Endothelial cell of umbilical vein (primary cell): ENCODE results near the gene ABHD10. TPM values are rescaled to one million over a fixed set of nuclear protein-coding genes. Genes with fewer than 3 reads are reported as not detected.

Source experiments
- BruUV-seq: library from RNA; stranded (reverse); fragments of 400-500 nt; replicated peaks from 2 replicates; lab custom pipeline; 2021; lab: Mats Ljungman, UMichigan
- CTCF ChIA-PET: fragments of 300-600, 350-600 bp; sonication (Branson Sonifier 250); formaldehyde crosslinking; loops from one replicate; lab custom pipeline; 2021; ENCODE audit warnings: antibody characterized with exemption, inconsistent platforms; lab: Charles Lee
- POLR2A ChIA-PET: fragments of 300-600, 350-600 bp; sonication (Branson Sonifier 250); formaldehyde crosslinking; loops from one replicate; lab custom pipeline; 2021; ENCODE audit warnings: antibody characterized with exemption, inconsistent platforms; lab: Charles Lee
- DNase-seq: peaks from one replicate; pipeline ENCODE4 v3.0.0-alpha.2; 2011; ENCODE audit warnings: low read depth, low spot score
- FAIRE-seq: peaks from 2 replicates; lab custom pipeline; 2011; peaks lifted over from hg19 to GRCh38; lab: Jason Lieb, UNC
- H2AFZ ChIP-seq: 2 replicates; pipeline ENCODE4 v1.6.0; 2012; ENCODE audit warnings: low read depth, low read length, control low read depth, inconsistent platforms
- H3K27ac ChIP-seq: 2 replicates; pipeline ENCODE4 v1.5.1; 2011; ENCODE audit warnings: low read depth, mild to moderate bottlenecking, control low read depth, low read length, moderate library complexity; ENCODE audit not compliant: insufficient read depth
- H3K27me3 ChIP-seq, 2 experiments: 2 replicates each; pipeline versions ENCODE4 v1.6.0 to v1.6.1; 2011; ENCODE audit warnings: low read length in 2 of 2, mixed read lengths in 1 of 2; ENCODE audit not compliant: control insufficient read depth in 2 of 2, insufficient read depth in 2 of 2
- H3K36me3 ChIP-seq, 2 experiments: 2 replicates in 1 of 2; 3 replicates in 1 of 2; pipeline ENCODE4 v1.5.1; 2011; ENCODE audit warnings: low read length in 2 of 2, mild to moderate bottlenecking in 1 of 2, moderate library complexity in 1 of 2; ENCODE audit not compliant: control insufficient read depth in 2 of 2, insufficient read depth in 2 of 2; ENCODE audit errors: extremely low read depth in 1 of 2
- H3K4me1 ChIP-seq: 3 replicates; pipeline ENCODE4 v1.5.1; 2011; ENCODE audit warnings: mild to moderate bottlenecking, low read length; ENCODE audit not compliant: control insufficient read depth, insufficient read depth; ENCODE audit errors: extremely low read depth
- H3K4me2 ChIP-seq: 2 replicates; pipeline ENCODE4 v1.6.1; 2011; ENCODE audit warnings: low read length, control low read depth, mixed read lengths; ENCODE audit not compliant: insufficient read depth
- H3K4me3 ChIP-seq, 3 experiments: fragments of 200-600 bp in 1 of 3; sonication (generic), shearing (Covaris generic) in 1 of 3; replicated peaks in 1 of 3; 2 replicates each; pipeline ENCODE4 v1.5.1; 2011 to 2016; ENCODE audit warnings: control low read depth in 3 of 3, low read length in 3 of 3, mild to moderate bottlenecking in 2 of 3, inconsistent platforms in 1 of 3, low read depth in 1 of 3, moderate library complexity in 1 of 3; ENCODE audit not compliant: insufficient read depth in 1 of 3
- H3K79me2 ChIP-seq: 2 replicates; pipeline ENCODE4 v1.6.0; 2012; ENCODE audit warnings: low read length, inconsistent platforms; ENCODE audit not compliant: control insufficient read depth, insufficient read depth
- H3K9ac ChIP-seq: replicated peaks from 2 replicates; pipeline ENCODE3; 2011; ENCODE audit warnings: low read length, control low read depth; ENCODE audit not compliant: insufficient read depth; ENCODE audit errors: extremely low read depth
- H3K9me1 ChIP-seq: replicated peaks from 3 replicates; pipeline ENCODE4 v1.6.0; 2011; ENCODE audit warnings: mild to moderate bottlenecking, low read length; ENCODE audit not compliant: control insufficient read depth, insufficient read depth; ENCODE audit errors: extremely low read depth
- H3K9me3 ChIP-seq: replicated peaks from 2 replicates; pipeline ENCODE4 v1.5.1; 2012; ENCODE audit warnings: low read length, inconsistent platforms; ENCODE audit not compliant: control insufficient read depth, insufficient read depth
- H4K20me1 ChIP-seq: replicated peaks from 2 replicates; pipeline ENCODE3; 2011; ENCODE audit warnings: mild to moderate bottlenecking, low read length; ENCODE audit not compliant: control insufficient read depth, insufficient read depth; ENCODE audit errors: extremely low read depth
- EZH2 ChIP-seq: IDR thresholded peaks from 2 replicates; pipeline ENCODE4 v1.6.1; 2012; ENCODE audit warnings: borderline replicate concordance, low read depth, mild to moderate bottlenecking, moderate library complexity, low read length, inconsistent platforms; ENCODE audit not compliant: severe bottlenecking
- FOS ChIP-seq: IDR thresholded peaks from 2 replicates; pipeline ENCODE4 v1.6.1; 2011; ENCODE audit warnings: mild to moderate bottlenecking, low read length, moderate library complexity, borderline replicate concordance; ENCODE audit not compliant: insufficient read depth
- GATA2 ChIP-seq: IDR thresholded peaks from 2 replicates; pipeline ENCODE4 v1.7.0; 2011; ENCODE audit warnings: low read depth, mild to moderate bottlenecking, moderate library complexity, mixed read lengths, low read length; ENCODE audit not compliant: insufficient read length, insufficient read depth
- JUN ChIP-seq: IDR thresholded peaks from 2 replicates; pipeline ENCODE4 v1.6.1; 2011; ENCODE audit warnings: borderline replicate concordance, low read depth; ENCODE audit not compliant: insufficient read length, insufficient read depth
- MYC ChIP-seq: IDR thresholded peaks from one replicate; pipeline ENCODE4 v1.6.1; 2011; ENCODE audit warnings: mild to moderate bottlenecking, low read depth, low read length
- POLR2A ChIP-seq: IDR thresholded peaks from 2 replicates; pipeline ENCODE4 v1.6.1; 2012; ENCODE audit warnings: low read depth, mild to moderate bottlenecking, control low read depth, low read length
- POLR2AphosphoS5 ChIP-seq: IDR thresholded peaks from 2 replicates; pipeline ENCODE4 v1.6.1; 2012; ENCODE audit warnings: low read depth, mild to moderate bottlenecking, control low read depth, low read length, moderate library complexity; ENCODE audit not compliant: insufficient read depth
- dilution Hi-C: fragments of 300-500 bp; cut with MboI; formaldehyde crosslinking; loops from one replicate; pipeline ENCODE4 v1.15.0; 2019; ENCODE audit warnings: low sequenced_read_pairs; ENCODE audit not compliant: extremely low pct_ligation_motif_present
- intact Hi-C: fragments of 100-400 bp; cut with micrococcal nuclease; formaldehyde crosslinking; loops from one replicate; pipeline ENCODE4 v1.10.0; 2022
- polyA plus RNA-seq, 4 experiments: library from polyadenylated mRNA; depleted of rRNA in 3 of 4; stranded (reverse) in 3 of 4; unstranded in 1 of 4; fragments of >200 nt; gene quantifications; 2 replicates each; pipeline versions ENCODE4 v1.2.1 to v1.2.3, GENCODE V29; 2011 to 2012; ENCODE audit warnings: missing spikeins in 1 of 4
- total RNA-seq: library from RNA; stranded (reverse); gene quantifications from 2 replicates; pipeline ENCODE4 v1.2.3, GENCODE V29; 2021
- TF ChIP-seq, protein P1 (sequence below), 2 donors: IDR thresholded peaks; 1 replicate in 1 of 2; 2 replicates in 1 of 2; pipeline ENCODE4 v1.5.1; 2011; ENCODE audit warnings: low read length in 2 of 2, mild to moderate bottlenecking in 2 of 2, moderate library complexity in 2 of 2, control low read depth in 1 of 2, inconsistent platforms in 1 of 2, low read depth in 1 of 2; ENCODE audit not compliant: insufficient read depth in 1 of 2; ENCODE audit errors: extremely low read depth in 1 of 2
- TF ChIP-seq, protein P2 (sequence below): IDR thresholded peaks from 2 replicates; pipeline ENCODE4 v1.6.1; 2011; ENCODE audit not compliant: insufficient read depth, insufficient read length

The ABHD10 gene
- total and polyA plus RNA-seq, 2 donors (not counting 3 experiments of a cell fraction or from before 2014, with no cell fraction given), result 10.0 to 37.0 TPM

DNA sequence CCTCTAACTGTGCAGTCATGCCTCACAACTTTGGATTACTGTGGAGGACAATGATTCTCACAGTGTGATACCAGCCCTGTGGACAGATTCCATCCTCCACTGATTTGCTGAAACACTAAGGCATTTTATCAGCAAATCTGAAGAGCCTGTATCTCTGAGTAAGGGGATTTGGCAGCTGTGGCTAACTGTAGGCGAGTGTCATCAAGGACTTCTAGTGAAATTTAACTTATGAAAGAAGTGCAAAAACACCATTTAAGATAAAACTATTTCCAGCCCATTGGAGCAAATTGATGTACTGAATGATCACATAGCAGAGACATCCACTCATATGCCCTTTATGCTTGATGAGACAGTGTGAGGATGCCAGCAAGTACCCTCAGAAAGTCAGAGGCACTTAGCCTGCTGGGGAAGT, 41.9 kb downstream of the ABHD10 start:
- no TSS peak for BruUV-seq
- Histone ChIP-seq H3K4me3 (no peak overlapping the region), H3K27ac (no peak overlapping the region), H3K9me3 (no peaks in the 10 kb centered on the region), H3K4me2 (no peak overlapping the region), H3K9me1 (peaks cover 5% of the 10 kb centered on the region), H3K79me2 (no peaks in the 10 kb centered on the region), H4K20me1 (no peaks in the 10 kb centered on the region), H3K9ac (no peak overlapping the region), H3K4me1 (no peaks in the 10 kb centered on the region), H2AFZ (no peak overlapping the region), H3K27me3 (no peaks in the 10 kb centered on the region), H3K36me3 (no peaks in the 10 kb centered on the region)
- FAIRE-seq (no peak), DNase-seq (no peak)
- intact Hi-C loops, result no loop called here
- TF ChIP-seq FOS (no peak), POLR2A (no peak), EZH2 (no peak), MYC (no peak), JUN (no peak), GATA2 (no peak), POLR2AphosphoS5 (no peak)
- TF ChIP-seq, protein P1, sequence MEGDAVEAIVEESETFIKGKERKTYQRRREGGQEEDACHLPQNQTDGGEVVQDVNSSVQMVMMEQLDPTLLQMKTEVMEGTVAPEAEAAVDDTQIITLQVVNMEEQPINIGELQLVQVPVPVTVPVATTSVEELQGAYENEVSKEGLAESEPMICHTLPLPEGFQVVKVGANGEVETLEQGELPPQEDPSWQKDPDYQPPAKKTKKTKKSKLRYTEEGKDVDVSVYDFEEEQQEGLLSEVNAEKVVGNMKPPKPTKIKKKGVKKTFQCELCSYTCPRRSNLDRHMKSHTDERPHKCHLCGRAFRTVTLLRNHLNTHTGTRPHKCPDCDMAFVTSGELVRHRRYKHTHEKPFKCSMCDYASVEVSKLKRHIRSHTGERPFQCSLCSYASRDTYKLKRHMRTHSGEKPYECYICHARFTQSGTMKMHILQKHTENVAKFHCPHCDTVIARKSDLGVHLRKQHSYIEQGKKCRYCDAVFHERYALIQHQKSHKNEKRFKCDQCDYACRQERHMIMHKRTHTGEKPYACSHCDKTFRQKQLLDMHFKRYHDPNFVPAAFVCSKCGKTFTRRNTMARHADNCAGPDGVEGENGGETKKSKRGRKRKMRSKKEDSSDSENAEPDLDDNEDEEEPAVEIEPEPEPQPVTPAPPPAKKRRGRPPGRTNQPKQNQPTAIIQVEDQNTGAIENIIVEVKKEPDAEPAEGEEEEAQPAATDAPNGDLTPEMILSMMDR (IDR thresholded peaks at IDR 0.05; ENCODE audit: extremely low read depth in 1 of 2, insufficient read depth in 1 of 2, low read depth in 1 of 2, low read length in 2 of 2), result no peak
- TF ChIP-seq, protein P2, sequence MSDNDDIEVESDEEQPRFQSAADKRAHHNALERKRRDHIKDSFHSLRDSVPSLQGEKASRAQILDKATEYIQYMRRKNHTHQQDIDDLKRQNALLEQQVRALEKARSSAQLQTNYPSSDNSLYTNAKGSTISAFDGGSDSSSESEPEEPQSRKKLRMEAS, result no peak
- ChIA-PET POLR2A (no interaction called here), CTCF (no interaction called here)
- dilution Hi-C loops, result no loop called here
